Effector memory CD4-positive, alpha-beta T cell (primary cell): ENCODE data around the gene NCKIPSD.

Experiments used
- DNase-seq, 3 donors: peaks; one replicate each; pipeline ENCODE4 v3.0.0-alpha.2; 2020
- H3K27ac ChIP-seq: 2 replicates; pipeline ENCODE4 v1.7.0; 2013; ENCODE audit warnings: mild to moderate bottlenecking, low read length, moderate library complexity; ENCODE audit not compliant: insufficient read depth, poor library complexity, severe bottlenecking
- H3K27me3 ChIP-seq: replicated peaks from 2 replicates; pipeline ENCODE4 v1.7.0; 2013; ENCODE audit warnings: mild to moderate bottlenecking, low read length; ENCODE audit not compliant: insufficient read depth, control insufficient read depth, poor library complexity, severe bottlenecking
- H3K36me3 ChIP-seq: 2 replicates; pipeline ENCODE4 v1.7.0; 2013; ENCODE audit warnings: mild to moderate bottlenecking, low read length, moderate library complexity; ENCODE audit not compliant: control insufficient read depth, insufficient read depth
- H3K4me1 ChIP-seq: 2 replicates; pipeline ENCODE4 v1.7.0; 2013; ENCODE audit warnings: low read length, mild to moderate bottlenecking; ENCODE audit not compliant: control insufficient read depth, insufficient read depth, poor library complexity, severe bottlenecking
- H3K4me3 ChIP-seq: 2 replicates; pipeline ENCODE4 v1.7.0; 2013; ENCODE audit warnings: low read length, low read depth, mild to moderate bottlenecking; ENCODE audit not compliant: insufficient read depth, poor library complexity, severe bottlenecking
- H3K9me3 ChIP-seq: 2 replicates; pipeline ENCODE4 v1.7.0; 2013; ENCODE audit warnings: mild to moderate bottlenecking, low read length, moderate library complexity; ENCODE audit not compliant: control insufficient read depth

The NCKIPSD gene

DNA sequence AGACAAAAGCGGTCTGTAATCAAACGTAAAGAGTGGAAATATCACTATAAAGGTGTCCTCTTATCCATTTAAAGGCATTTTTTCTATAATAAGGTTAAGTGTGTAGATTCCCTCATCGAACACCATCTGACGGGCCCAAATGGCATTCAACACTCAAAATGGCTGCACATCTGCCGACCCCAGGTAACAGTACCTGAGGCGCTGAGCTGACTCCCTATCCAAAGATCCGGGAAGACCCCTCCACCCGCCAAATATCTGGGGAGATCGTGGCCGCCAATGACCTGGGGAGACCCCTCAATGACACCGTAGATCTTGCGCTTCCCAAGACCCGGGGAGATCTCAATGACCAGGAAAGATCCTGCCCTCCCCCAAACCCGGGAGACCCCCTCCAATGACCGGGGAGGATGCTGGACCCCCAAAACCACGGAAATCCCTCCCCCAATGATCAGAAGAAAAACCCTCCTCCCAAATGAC lies 30.8 kb upstream of the NCKIPSD start:
- Histone ChIP-seq H3K4me1 (peaks cover 17% of the 10 kb centered on the region), H3K4me3 (peak overlapping the region; percentile 98), H3K9me3 (no peaks in the 10 kb centered on the region), H3K27me3 (no peaks in the 10 kb centered on the region), H3K36me3 (peaks cover 7% of the 10 kb centered on the region), H3K27ac (peak overlapping the region; percentile 90)
- peak in 1 of 3 donors; percentile 1 for DNase-seq

DNA sequence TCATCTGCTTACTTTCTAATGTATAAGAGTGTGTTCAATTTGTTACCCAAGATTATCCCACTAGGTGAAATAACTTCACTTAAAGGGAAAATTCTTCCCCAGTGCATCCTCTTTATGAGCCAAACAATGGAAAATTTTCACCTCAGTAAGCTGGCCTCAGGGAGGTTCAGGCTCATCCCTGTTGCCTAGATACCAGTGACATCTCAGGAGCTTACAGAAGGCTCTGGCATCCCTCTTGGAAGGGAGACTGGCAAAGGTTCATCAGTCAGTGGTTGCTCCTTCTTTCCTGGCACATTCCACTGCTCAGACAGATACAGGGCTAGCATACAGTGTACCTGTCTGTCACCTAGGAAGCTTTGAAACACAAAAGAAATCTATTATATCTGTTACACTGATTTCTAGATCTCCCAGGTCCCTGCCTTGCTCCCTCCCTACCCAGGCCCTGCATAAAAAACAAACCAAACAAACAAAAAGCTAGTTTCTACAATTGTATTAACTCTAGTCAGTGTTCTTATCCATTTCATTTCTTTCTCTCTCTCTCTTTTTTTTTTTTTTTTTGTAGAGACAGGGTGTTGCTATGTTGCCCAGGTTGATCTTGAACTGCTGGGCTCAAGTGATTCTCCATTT lies 29.6 kb upstream of the NCKIPSD start:
- Histone ChIP-seq H3K4me3 (no peak overlapping the region), H3K9me3 (no peaks in the 10 kb centered on the region), H3K27me3 (no peaks in the 10 kb centered on the region), H3K36me3 (peaks cover 7% of the 10 kb centered on the region), H3K4me1 (peaks cover 17% of the 10 kb centered on the region), H3K27ac (no peak overlapping the region)
- no peak for DNase-seq

DNA sequence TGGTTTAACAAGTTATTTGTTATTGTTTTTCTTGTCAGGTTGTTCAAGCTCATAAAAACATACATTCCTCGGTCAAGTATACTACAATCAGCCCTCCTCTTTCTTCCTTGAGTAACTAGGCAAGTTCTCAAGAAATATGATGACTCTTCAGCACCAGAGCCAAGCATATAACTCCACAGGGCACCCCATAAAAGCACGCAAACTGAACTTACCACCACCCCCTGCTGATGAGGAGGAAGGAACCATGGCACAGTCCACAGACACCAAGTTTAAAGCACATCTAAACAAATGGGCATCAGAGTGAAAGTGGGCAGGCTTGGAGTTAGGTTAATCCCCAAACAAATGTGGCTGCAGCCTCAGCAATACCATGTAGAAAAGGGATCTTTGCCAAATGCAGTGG lies 26.0 kb upstream of the NCKIPSD start:
- peaks cover 20% of the 10 kb centered on the region for H3K4me1 ChIP-seq
- H3K36me3 ChIP-seq = peaks cover 22% of the 10 kb centered on the region
- no peaks in the 10 kb centered on the region for H3K9me3 ChIP-seq
- H3K4me3 ChIP-seq = no peak overlapping the region
- H3K27ac ChIP-seq = no peak overlapping the region
- DNase-seq = no peak
- H3K27me3 ChIP-seq = no peaks in the 10 kb centered on the region

DNA sequence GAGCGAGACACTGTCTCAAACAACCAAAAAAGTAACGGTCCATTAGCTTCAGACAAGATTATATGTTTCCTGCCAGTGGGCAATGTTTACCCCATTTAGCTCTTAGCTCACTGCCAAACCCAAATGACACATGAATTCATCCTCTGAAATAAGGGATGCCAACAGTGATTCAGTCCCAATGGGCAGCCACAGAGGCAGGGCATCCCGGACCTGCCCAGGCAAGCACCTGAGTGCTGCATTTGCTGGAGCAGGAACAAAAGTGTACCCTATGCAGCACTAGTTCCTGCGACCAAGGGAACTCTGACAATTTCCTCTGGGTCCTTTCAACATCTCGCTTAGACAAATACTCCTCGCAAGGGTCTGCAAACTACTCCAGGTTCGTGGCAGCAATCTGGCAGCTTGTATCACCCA lies 23.3 kb upstream of the NCKIPSD start:
- Histone ChIP-seq H3K9me3 (no peaks in the 10 kb centered on the region), H3K4me3 (no peak overlapping the region), H3K27me3 (no peaks in the 10 kb centered on the region), H3K27ac (no peak overlapping the region), H3K4me1 (peaks cover 8% of the 10 kb centered on the region), H3K36me3 (peaks cover 22% of the 10 kb centered on the region)
- DNase-seq = no peak

DNA sequence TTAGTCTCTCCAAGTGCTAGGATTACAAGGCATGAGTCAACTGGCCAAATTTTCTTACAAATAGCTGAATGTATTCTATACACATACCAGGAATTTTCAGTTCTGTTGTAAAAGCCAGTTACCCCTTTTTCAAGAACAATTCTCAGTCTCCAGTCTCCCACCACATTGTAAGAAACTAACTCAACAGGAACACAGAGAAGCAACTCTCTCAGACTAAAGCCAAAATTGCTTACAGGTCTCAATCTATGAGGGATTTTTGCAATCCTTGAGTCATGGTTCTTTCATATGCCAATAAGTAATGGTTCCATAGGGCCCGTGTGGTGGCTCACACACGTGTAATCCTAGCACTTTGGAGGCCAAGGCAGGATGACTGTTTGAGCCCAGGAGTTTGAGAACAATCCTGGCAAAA lies 22.8 kb upstream of the NCKIPSD start:
- no peak overlapping the region for H3K4me3 ChIP-seq
- peaks cover 7% of the 10 kb centered on the region for H3K4me1 ChIP-seq
- H3K36me3 ChIP-seq = peaks cover 22% of the 10 kb centered on the region
- H3K27me3 ChIP-seq = no peaks in the 10 kb centered on the region
- no peak overlapping the region for H3K27ac ChIP-seq
- DNase-seq = no peak
- no peaks in the 10 kb centered on the region for H3K9me3 ChIP-seq

DNA sequence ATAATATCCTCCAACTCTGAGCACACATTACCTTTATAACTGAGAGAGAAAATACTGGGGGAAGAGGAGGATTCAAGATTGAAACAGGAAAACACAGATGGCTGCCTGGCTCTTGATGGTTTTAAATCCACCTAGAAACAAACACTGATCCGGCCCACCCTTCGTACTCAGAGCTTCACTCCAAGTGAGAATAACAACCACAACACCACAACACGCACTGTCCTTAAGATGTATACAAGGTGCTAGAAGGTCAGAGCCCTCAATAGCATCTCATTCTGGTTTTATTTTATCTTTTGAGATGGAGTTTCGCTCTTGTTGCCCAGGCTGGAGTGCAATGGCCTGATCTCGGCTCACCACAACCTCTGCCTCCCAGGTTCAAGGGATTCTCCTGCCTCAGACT lies 21.4 kb upstream of the NCKIPSD start:
- no peak for DNase-seq
- H3K4me1 ChIP-seq = peaks cover 3% of the 10 kb centered on the region
- H3K9me3 ChIP-seq = no peaks in the 10 kb centered on the region
- no peak overlapping the region for H3K27ac ChIP-seq
- H3K27me3 ChIP-seq = no peaks in the 10 kb centered on the region
- H3K36me3 ChIP-seq = peaks cover 18% of the 10 kb centered on the region
- no peak overlapping the region for H3K4me3 ChIP-seq

DNA sequence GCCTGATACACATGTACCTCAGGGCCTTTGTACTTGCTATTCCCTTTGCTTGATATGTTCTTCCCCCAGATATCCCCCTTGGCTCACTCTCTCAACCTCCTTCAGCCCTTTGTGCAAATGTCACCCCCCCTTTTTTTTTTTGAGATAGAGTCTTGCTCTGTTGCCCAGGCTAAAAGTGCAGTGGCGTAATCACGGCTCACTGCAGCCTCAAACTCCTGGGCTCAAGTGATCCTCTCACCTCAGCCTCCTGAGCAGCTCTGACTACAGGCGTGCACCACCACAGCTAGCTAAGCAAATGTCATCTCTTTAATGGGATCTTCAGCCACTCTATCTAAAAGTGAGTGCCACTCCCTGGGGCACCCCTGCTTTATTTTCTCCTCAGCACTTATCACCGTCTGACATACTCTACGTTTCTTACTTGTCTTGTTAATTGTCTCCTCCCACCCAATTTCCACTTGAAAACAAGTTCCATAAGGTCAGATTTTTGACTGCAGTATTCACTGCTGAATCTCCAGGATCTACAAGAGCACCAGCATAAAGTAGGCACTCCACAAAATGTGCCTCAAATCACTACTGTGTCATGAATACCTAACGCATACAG lies 16.7 kb upstream of the NCKIPSD start:
- Histone ChIP-seq H3K4me3 (no peak overlapping the region), H3K36me3 (peaks cover 10% of the 10 kb centered on the region), H3K4me1 (no peaks in the 10 kb centered on the region), H3K27ac (no peak overlapping the region), H3K9me3 (no peaks in the 10 kb centered on the region), H3K27me3 (no peaks in the 10 kb centered on the region)
- DNase-seq = no peak

DNA sequence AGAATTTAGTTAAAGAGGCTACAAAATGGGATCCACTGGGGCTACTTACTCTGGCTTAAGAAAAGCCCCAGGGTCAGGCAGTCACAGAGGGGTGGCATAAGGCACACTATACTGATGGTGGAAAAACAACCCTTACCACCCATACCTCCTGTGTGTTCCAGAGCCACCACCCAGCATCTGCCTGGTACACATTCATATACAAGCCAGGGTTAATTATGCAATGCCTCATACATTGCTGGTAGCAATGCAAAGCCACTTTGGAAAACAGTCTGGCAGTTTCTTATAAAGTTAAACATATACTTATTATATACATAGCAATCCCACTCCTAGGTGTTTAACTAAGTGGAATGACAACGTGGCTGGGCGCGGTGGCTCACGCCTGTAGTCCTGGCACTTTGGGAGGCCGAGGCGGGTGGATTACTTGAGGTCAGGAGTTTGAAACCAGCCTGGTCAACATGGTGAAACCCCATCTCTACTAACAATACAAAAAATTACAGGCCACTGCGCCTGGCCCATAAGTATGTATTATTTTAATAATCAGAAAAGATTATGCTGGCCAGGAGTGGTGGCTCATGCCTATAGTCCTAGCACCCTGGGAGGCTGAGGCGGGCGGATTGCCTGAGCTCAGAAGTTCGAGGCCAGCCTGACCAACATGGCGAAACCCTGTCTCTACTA lies 15.2 kb upstream of the NCKIPSD start:
- H3K36me3 ChIP-seq = peaks cover 8% of the 10 kb centered on the region
- no peak for DNase-seq

DNA sequence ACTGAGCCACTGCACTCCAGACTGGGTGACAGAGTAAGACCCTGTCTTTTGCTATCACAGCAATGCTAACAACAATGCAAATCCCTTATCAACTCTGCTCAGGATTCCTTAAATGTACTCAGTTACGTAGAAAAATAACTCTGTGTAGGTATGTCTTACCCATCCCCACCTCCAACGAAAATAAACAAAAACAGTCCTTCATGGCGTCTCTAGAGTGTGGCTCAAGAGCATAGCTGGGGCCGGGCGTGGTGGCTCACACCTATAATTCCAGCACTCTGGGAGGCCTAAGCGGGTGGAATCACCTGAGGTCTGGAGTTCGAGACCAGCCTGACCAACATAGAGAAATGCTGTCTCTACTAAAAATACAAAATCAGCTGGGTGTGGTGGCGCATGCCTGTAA lies 13.2 kb upstream of the NCKIPSD start:
- no peaks in the 10 kb centered on the region for H3K27me3 ChIP-seq
- no peaks in the 10 kb centered on the region for H3K4me1 ChIP-seq
- no peak overlapping the region for H3K4me3 ChIP-seq
- no peak overlapping the region for H3K27ac ChIP-seq
- peaks cover 24% of the 10 kb centered on the region for H3K36me3 ChIP-seq
- no peak for DNase-seq
- no peaks in the 10 kb centered on the region for H3K9me3 ChIP-seq

More for the DNA sequence above, 15.2 kb upstream of the NCKIPSD start:
- H3K27ac ChIP-seq = no peak overlapping the region
- no peaks in the 10 kb centered on the region for H3K27me3 ChIP-seq
- H3K9me3 ChIP-seq = no peaks in the 10 kb centered on the region
- H3K4me3 ChIP-seq = no peak overlapping the region
- H3K4me1 ChIP-seq = no peaks in the 10 kb centered on the region

DNA sequence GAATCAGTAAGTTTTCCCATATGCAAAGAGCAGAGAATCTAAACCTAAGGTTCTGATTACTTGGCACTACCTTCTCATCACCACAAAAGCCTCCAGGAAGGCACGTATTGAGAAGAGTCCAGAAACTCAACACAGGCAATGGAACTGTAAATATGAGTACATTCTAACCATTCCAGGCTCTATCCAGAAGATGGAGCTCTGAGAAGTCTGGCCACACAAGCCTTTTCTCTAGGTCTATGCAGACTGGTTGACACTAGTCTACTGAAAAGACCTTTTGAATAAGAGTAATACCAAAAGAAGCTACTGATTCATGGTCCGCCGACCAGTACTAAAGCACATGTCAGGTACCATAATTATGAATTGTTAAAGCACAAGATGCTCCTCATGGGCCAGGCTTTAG lies 12.2 kb upstream of the NCKIPSD start:
- no peaks in the 10 kb centered on the region for H3K4me1 ChIP-seq
- peaks cover 33% of the 10 kb centered on the region for H3K36me3 ChIP-seq
- no peak for DNase-seq
- H3K4me3 ChIP-seq = no peak overlapping the region
- no peak overlapping the region for H3K27ac ChIP-seq
- no peaks in the 10 kb centered on the region for H3K27me3 ChIP-seq
- H3K9me3 ChIP-seq = no peaks in the 10 kb centered on the region
